NT2/D1 (cell line): ENCODE results near the gene ANGPTL1.

Experiments used
- DNase-seq: peaks from one replicate; pipeline ENCODE4 v3.0.0-alpha.2; 2011; ENCODE audit warnings: low read depth, low spot score
- H3K27me3 ChIP-seq: 2 replicates; pipeline ENCODE4 v1.6.0; 2011; ENCODE audit warnings: mild to moderate bottlenecking; ENCODE audit not compliant: insufficient read length, insufficient read depth
- H3K36me3 ChIP-seq: 2 replicates; pipeline ENCODE4 v1.6.1; 2011; ENCODE audit warnings: mild to moderate bottlenecking, low read length, mixed read lengths; ENCODE audit not compliant: insufficient read depth, insufficient read length
- H3K4me1 ChIP-seq: 2 replicates; pipeline ENCODE4 v1.5.1; 2011; ENCODE audit not compliant: insufficient read depth, insufficient read length
- H3K4me3 ChIP-seq: 2 replicates; pipeline ENCODE4 v1.5.1; 2011; ENCODE audit warnings: low read depth; ENCODE audit not compliant: insufficient read length
- H3K9ac ChIP-seq: 2 replicates; pipeline ENCODE4 v1.6.0; 2011; ENCODE audit warnings: low read depth; ENCODE audit not compliant: insufficient read length
- H3K9me3 ChIP-seq: 2 replicates; pipeline ENCODE4 v1.5.1; 2011; ENCODE audit warnings: mild to moderate bottlenecking, low read length; ENCODE audit not compliant: insufficient read depth
- SUZ12 ChIP-seq: IDR thresholded peaks from 2 replicates; pipeline ENCODE4 v1.6.1; 2011; ENCODE audit not compliant: insufficient read length, insufficient read depth; ENCODE audit errors: extremely low read depth
- YY1 ChIP-seq: IDR thresholded peaks from 2 replicates; pipeline ENCODE4 v1.6.1; 2011; ENCODE audit not compliant: insufficient read length, insufficient read depth
- ZNF274 ChIP-seq: IDR thresholded peaks from 2 replicates; pipeline ENCODE4 v1.6.1; 2011; ENCODE audit warnings: mild to moderate bottlenecking, low read depth, low read length

Gene ANGPTL1

DNA sequence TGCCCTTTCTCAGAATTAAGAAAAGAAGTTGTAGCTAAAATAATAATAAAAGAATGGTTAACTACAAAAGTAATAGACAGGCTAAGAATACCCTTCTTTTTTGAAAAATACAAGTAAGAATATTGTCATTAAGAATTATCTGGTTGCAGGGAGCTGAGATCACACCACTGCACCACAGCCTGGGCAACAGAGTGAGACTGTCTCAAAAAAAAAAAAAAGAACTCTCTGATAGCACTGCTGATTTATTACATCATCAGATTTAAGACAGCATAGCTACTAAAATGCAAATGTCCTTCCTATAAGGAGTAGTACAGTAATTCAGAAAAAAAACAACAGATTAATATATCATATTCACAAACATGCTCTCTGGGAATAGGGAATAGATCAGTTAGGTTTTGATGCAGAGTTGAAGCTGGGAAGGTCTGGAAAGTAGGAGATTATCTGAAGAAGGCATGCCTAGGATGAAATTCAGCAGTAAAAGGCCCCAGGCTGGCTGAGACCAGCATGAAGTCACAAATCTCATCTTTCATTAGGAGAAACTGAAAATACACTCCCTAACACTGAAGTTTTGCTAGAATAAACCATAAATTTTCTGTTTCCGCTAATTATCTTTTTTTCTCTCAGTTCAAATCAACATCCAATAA is 30.7 kb upstream of the ANGPTL1 start:
- DNase-seq = no peak
- Histone ChIP-seq H3K4me3 (no peak overlapping the region), H3K9me3 (no peaks in the 10 kb centered on the region), H3K4me1 (no peaks in the 10 kb centered on the region), H3K36me3 (no peaks in the 10 kb centered on the region), H3K27me3 (no peaks in the 10 kb centered on the region), H3K9ac (no peak overlapping the region)
- TF ChIP-seq YY1 = no peak
- no peak for TF ChIP-seq ZNF274
- no peak for TF ChIP-seq SUZ12

DNA sequence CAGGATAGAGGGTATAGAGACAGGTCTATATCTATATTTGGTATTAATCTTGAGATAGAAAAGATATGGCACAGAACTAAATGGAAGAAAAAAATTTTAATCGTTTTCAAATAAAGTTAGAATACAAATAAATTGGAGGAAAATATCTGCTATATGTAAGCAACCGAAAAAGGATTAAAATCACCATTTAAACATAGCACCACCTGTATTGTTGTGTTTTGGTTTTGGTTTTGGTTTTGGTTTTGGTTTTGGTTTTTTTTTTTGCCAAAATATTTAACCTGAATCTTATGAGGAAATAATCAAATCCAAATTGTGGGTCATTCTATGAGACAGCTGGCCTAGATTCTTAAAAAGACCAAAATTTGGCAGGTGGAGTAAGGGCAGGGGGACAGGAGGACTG is 28.5 kb upstream of the ANGPTL1 start:
- no peak overlapping the region for H3K9ac ChIP-seq
- H3K4me1 ChIP-seq = no peaks in the 10 kb centered on the region
- TF ChIP-seq ZNF274 (no peak), SUZ12 (no peak), YY1 (no peak)
- no peaks in the 10 kb centered on the region for H3K9me3 ChIP-seq
- no peaks in the 10 kb centered on the region for H3K27me3 ChIP-seq
- peaks cover 2% of the 10 kb centered on the region for H3K36me3 ChIP-seq
- DNase-seq = no peak
- no peak overlapping the region for H3K4me3 ChIP-seq

GRCh38 chr1:178898401-178898800 is 27.5 kb upstream of the ANGPTL1 start:
- Histone ChIP-seq H3K4me1 (no peaks in the 10 kb centered on the region), H3K4me3 (no peak overlapping the region), H3K9me3 (no peaks in the 10 kb centered on the region), H3K36me3 (peaks cover 7% of the 10 kb centered on the region), H3K27me3 (no peaks in the 10 kb centered on the region), H3K9ac (no peak overlapping the region)
- TF ChIP-seq YY1 = no peak
- TF ChIP-seq ZNF274 = no peak
- TF ChIP-seq SUZ12 = no peak
- no peak for DNase-seq

DNA sequence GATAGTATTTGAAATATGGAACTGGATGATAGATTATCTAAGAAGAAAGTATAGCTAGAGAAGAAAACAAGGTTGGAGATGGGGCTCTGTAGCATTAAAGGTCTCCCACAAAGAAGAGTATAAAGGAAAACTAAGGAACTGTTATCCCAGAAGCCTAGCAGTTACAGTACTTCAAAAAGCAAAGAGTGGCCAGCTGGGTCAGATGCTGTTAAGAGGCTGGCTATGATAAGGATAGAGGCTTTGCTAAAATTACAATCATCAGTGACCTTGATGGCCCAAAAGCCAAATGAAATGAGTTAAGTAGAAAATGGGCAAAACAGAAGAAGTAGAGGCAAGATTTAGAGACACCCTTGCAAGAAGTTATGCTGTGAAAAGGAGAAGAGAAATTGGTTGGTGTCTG is 25.1 kb upstream of the ANGPTL1 start:
- no peak for TF ChIP-seq ZNF274
- no peak for TF ChIP-seq SUZ12
- TF ChIP-seq YY1 = no peak
- no peaks in the 10 kb centered on the region for H3K27me3 ChIP-seq
- no peak for DNase-seq
- no peak overlapping the region for H3K4me3 ChIP-seq
- H3K4me1 ChIP-seq = no peaks in the 10 kb centered on the region
- no peak overlapping the region for H3K9ac ChIP-seq
- H3K9me3 ChIP-seq = no peaks in the 10 kb centered on the region
- peaks cover 9% of the 10 kb centered on the region for H3K36me3 ChIP-seq

DNA sequence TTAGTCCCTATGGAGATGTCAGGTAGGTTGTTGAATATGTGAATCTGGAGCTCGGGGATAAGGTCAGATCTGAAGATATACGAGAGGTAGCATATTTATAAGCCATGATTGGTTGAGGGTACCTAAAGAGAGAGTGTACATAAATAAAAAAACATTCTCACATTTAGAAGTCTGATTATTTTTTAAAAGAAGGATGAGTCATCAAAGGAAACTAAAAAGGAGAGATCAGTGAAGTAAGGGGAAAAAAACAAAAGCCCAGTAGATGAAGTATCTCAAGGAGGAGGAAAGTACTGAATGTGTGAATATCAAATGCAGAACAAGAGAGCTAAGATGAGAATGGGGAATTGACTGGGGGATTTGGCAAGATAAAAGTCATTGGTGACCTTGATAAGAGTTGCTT is 15.7 kb upstream of the ANGPTL1 start:
- peaks cover 36% of the 10 kb centered on the region for H3K36me3 ChIP-seq
- no peak for DNase-seq
- no peaks in the 10 kb centered on the region for H3K4me1 ChIP-seq
- H3K27me3 ChIP-seq = no peaks in the 10 kb centered on the region
- H3K4me3 ChIP-seq = no peak overlapping the region
- H3K9ac ChIP-seq = no peak overlapping the region
- no peaks in the 10 kb centered on the region for H3K9me3 ChIP-seq
- TF ChIP-seq ZNF274 (no peak), SUZ12 (no peak), YY1 (no peak)

- H3K27me3 ChIP-seq = no peaks in the 10 kb centered on the region
- H3K9me3 ChIP-seq = no peaks in the 10 kb centered on the region
- TF ChIP-seq ZNF274 = no peak
- TF ChIP-seq YY1 = no peak
- TF ChIP-seq SUZ12 = no peak
- no peak for DNase-seq
- H3K4me1 ChIP-seq = no peaks in the 10 kb centered on the region
- peaks cover 39% of the 10 kb centered on the region for H3K36me3 ChIP-seq
- no peak overlapping the region for H3K4me3 ChIP-seq
- H3K9ac ChIP-seq = no peak overlapping the region
Observed at GRCh38 chr1:178885869-178886268, 15.0 kb upstream of the ANGPTL1 start.

DNA sequence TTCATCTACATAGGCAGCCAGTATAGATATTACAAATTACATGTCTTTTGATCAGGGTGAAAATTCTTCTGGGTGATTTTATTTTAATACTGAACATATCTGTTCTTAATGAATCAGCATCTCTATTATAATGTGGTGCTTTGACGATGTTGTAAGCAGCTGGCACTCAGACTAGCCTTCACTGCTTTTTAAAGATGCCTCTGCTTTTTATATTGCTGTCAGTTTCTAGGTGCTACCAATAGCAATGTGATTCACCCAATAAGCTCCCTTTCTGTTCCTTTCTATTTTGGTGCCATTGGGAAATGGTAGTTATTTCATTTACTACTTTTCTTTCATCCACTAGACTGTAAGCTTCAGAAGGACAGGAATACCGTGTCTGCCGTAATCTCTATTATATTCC is 11.1 kb upstream of the ANGPTL1 start:
- no peaks in the 10 kb centered on the region for H3K4me1 ChIP-seq
- no peaks in the 10 kb centered on the region for H3K9me3 ChIP-seq
- peaks cover 24% of the 10 kb centered on the region for H3K36me3 ChIP-seq
- H3K27me3 ChIP-seq = no peaks in the 10 kb centered on the region
- TF ChIP-seq SUZ12 = no peak
- no peak for TF ChIP-seq YY1
- no peak for TF ChIP-seq ZNF274
- DNase-seq = no peak
- no peak overlapping the region for H3K9ac ChIP-seq
- H3K4me3 ChIP-seq = no peak overlapping the region

- peaks cover 3% of the 10 kb centered on the region for H3K36me3 ChIP-seq
- TF ChIP-seq ZNF274 = no peak
- no peak for TF ChIP-seq YY1
- TF ChIP-seq SUZ12 = no peak
- H3K27me3 ChIP-seq = no peaks in the 10 kb centered on the region
- no peaks in the 10 kb centered on the region for H3K4me1 ChIP-seq
- no peak overlapping the region for H3K9ac ChIP-seq
- no peak overlapping the region for H3K4me3 ChIP-seq
- no peak for DNase-seq
- H3K9me3 ChIP-seq = no peaks in the 10 kb centered on the region
Observed at GRCh38 chr1:178877896-178878295, 7.0 kb upstream of the ANGPTL1 start.
